Hepatocyte (in vitro differentiated cells): ENCODE results near the gene IL16.

Experiments
- CTCF ChIP-seq: fragments of 200-600 bp; sonication (generic); IDR thresholded peaks from 2 replicates; pipeline ENCODE4 v1.5.1; 2016; ENCODE audit warnings: antibody characterized with exemption, mild to moderate bottlenecking; ENCODE audit not compliant: poor library complexity
- EZH2 ChIP-seq: fragments of 200-600 bp; sonication (generic); IDR thresholded peaks from 2 replicates; pipeline ENCODE4 v1.6.1; 2016; ENCODE audit warnings: antibody characterized with exemption, mild to moderate bottlenecking, borderline replicate concordance

- TF ChIP-seq CTCF: no peak
- no peak for TF ChIP-seq EZH2
Measured at GRCh38 chr15:81298611-81299010, 101.9 kb downstream of the IL16 start.
